ENCODE results near the gene NOL3.

Gene NOL3

GRCh38 chr16:67173323-67173722, 3.0 kb downstream of the NOL3 start:
- no peak for DNase-seq

GRCh38 chr16:67173808-67174705, 3.7 kb downstream of the NOL3 start:
- DNase-seq: peak; percentile 72 to 88

- no peak for DNase-seq
Measured at GRCh38 chr16:67174706-67175231, 4.4 kb downstream of the NOL3 start.

GRCh38 chr16:67176662-67177061, 6.3 kb downstream of the NOL3 start:
- DNase-seq: no peak

- peak in 1 of 2 experiments; percentile 27 for DNase-seq
Measured at GRCh38 chr16:67177743-67178699, 7.7 kb downstream of the NOL3 start.

- no peak for DNase-seq
Measured at GRCh38 chr16:67179421-67180080, 9.2 kb downstream of the NOL3 start.

GRCh38 chr16:67180166-67180565, 9.8 kb downstream of the NOL3 start:
- no peak for DNase-seq

- DNase-seq: no peak
Measured at GRCh38 chr16:67181346-67181745, 11.0 kb downstream of the NOL3 start.

- DNase-seq: no peak
Measured at GRCh38 chr16:67182288-67182687, 11.9 kb downstream of the NOL3 start.

GRCh38 chr16:67183284-67183626, 12.9 kb downstream of the NOL3 start:
- DNase-seq: no peak

GRCh38 chr16:67183627-67184452, 13.5 kb downstream of the NOL3 start, which contains the start of gene MATCAP1:
MATCAP1 (minus strand) TSS chr16:67183963; CDS start chr16:67180610, 3,353 bp downstream.
- DNase-seq: peak; percentile 90 to 98

GRCh38 chr16:67184453-67184994, 14.2 kb downstream of the NOL3 start:
- no peak for DNase-seq

- peak in 1 of 2 experiments; percentile 72 for DNase-seq
Measured at GRCh38 chr16:67184995-67185650, 14.8 kb downstream of the NOL3 start.

GRCh38 chr16:67185651-67186134, 15.4 kb downstream of the NOL3 start:
- no peak for DNase-seq

GRCh38 chr16:67186550-67186950, 16.2 kb downstream of the NOL3 start:
- no peak for DNase-seq

GRCh38 chr16:67187175-67187890, 17.0 kb downstream of the NOL3 start:
- no peak for DNase-seq

GRCh38 chr16:67188323-67188722, 18.0 kb downstream of the NOL3 start:
- no peak for DNase-seq

GRCh38 chr16:67188798-67189197, 18.5 kb downstream of the NOL3 start:
- DNase-seq: no peak

GRCh38 chr16:67190041-67190440, 19.7 kb downstream of the NOL3 start, which contains the start of gene EXOC3L1:
EXOC3L1 (minus strand) TSS chr16:67190136; CDS start chr16:67189676, 460 bp downstream.
- DNase-seq: no peak

Data from SW 1271 (cell line).